CD4-positive, alpha-beta T cell treated with Interleukin-10 for 1 hour (primary cell): ENCODE data around the gene ZNF638.

ENCODE experiments used
- DNase-seq: peaks from one replicate; pipeline ENCODE4 v3.0.0-alpha.2; 2020

Gene ZNF638

GRCh38 chr2:71457923-71458322, 126.3 kb downstream of the ZNF638 start:
- DNase-seq = no peak

- no peak for DNase-seq
These were observed 127.0 kb downstream of the ZNF638 start for GRCh38 chr2:71458413-71459083.

GRCh38 chr2:71459084-71459431, 127.5 kb downstream of the ZNF638 start:
- no peak for DNase-seq

- DNase-seq = no peak
These were observed 128.5 kb downstream of the ZNF638 start for GRCh38 chr2:71460056-71460455.

- no peak for DNase-seq
These were observed 129.2 kb downstream of the ZNF638 start for GRCh38 chr2:71460595-71461303.

- DNase-seq = no peak
These were observed 129.7 kb downstream of the ZNF638 start for GRCh38 chr2:71461304-71461671.

- DNase-seq = no peak
These were observed 130.5 kb downstream of the ZNF638 start for GRCh38 chr2:71462056-71462605.

- DNase-seq = no peak
These were observed 131.2 kb downstream of the ZNF638 start for GRCh38 chr2:71462641-71463341.

- DNase-seq = no peak
These were observed 131.7 kb downstream of the ZNF638 start for GRCh38 chr2:71463342-71463654.

- no peak for DNase-seq
These were observed 132.8 kb downstream of the ZNF638 start for GRCh38 chr2:71464389-71464788.

- DNase-seq = no peak
These were observed 133.8 kb downstream of the ZNF638 start for GRCh38 chr2:71465356-71465755.

- DNase-seq = no peak
These were observed 134.3 kb downstream of the ZNF638 start for GRCh38 chr2:71465961-71466300.

- DNase-seq = no peak
These were observed 135.0 kb downstream of the ZNF638 start for GRCh38 chr2:71466301-71467179.

GRCh38 chr2:71467180-71467815, 135.7 kb downstream of the ZNF638 start:
- no peak for DNase-seq

- no peak for DNase-seq
These were observed 136.9 kb downstream of the ZNF638 start for GRCh38 chr2:71468279-71469015.

- no peak for DNase-seq
These were observed 138.1 kb downstream of the ZNF638 start for GRCh38 chr2:71469403-71470398.

GRCh38 chr2:71471276-71471675, 139.7 kb downstream of the ZNF638 start:
- DNase-seq = no peak

- no peak for DNase-seq
These were observed 140.4 kb downstream of the ZNF638 start for GRCh38 chr2:71472019-71472418.

- DNase-seq = no peak
These were observed 141.9 kb downstream of the ZNF638 start for GRCh38 chr2:71473346-71474031.
